HL-60 (cell line): ENCODE measurements around the gene RIPOR2.
"Not testable (repeated sequence)": the region's sequence is repeated elsewhere in the genome, so short reads cannot be mapped to it uniquely, and the experiment has no call there.

Experiments
- DNase-seq, 2 experiments: peaks; one replicate each; pipeline ENCODE4 v3.0.0-alpha.2; 2010 to 2020; ENCODE audit warnings: low read depth in 1 of 2, low spot score in 1 of 2
- H3K27ac ChIP-seq: fragments of 250-450 bp; sonication (Bioruptor Pico); replicated peaks from 2 replicates; pipeline ENCODE4 v1.5.1; 2020; ENCODE audit warnings: mild to moderate bottlenecking, moderate library complexity
- H3K27me3 ChIP-seq: fragments of 250-450 bp; sonication (Bioruptor Pico); 2 replicates; pipeline ENCODE4 v1.5.1; 2021; ENCODE audit warnings: mild to moderate bottlenecking, moderate library complexity; ENCODE audit not compliant: insufficient read depth, poor library complexity, severe bottlenecking
- H3K4me3 ChIP-seq: replicated peaks from 2 replicates; pipeline ENCODE4 v1.5.1; 2011; ENCODE audit warnings: mild to moderate bottlenecking, control low read depth, low read length; ENCODE audit not compliant: insufficient read depth
- GABPA ChIP-seq: IDR thresholded peaks from 2 replicates; pipeline ENCODE4 v1.6.1; 2012; ENCODE audit warnings: low read depth
- POLR2AphosphoS5 ChIP-seq: IDR thresholded peaks from 2 replicates; pipeline ENCODE4 v1.6.1; 2012; ENCODE audit warnings: low read depth
- SPI1 ChIP-seq: IDR thresholded peaks from 2 replicates; pipeline ENCODE4 v1.6.1; 2012; ENCODE audit warnings: low read depth, mild to moderate bottlenecking, borderline replicate concordance
- TF ChIP-seq, protein P1 (sequence below): IDR thresholded peaks from one replicate; pipeline ENCODE4 v1.5.1; 2011; ENCODE audit warnings: low read length, control low read depth, inconsistent platforms; ENCODE audit not compliant: insufficient read depth
- TF ChIP-seq, protein P2 (sequence below): IDR thresholded peaks from 2 replicates; pipeline ENCODE4 v1.6.1; 2012; ENCODE audit warnings: low read depth; ENCODE audit not compliant: insufficient replicate concordance

Gene RIPOR2

DNA sequence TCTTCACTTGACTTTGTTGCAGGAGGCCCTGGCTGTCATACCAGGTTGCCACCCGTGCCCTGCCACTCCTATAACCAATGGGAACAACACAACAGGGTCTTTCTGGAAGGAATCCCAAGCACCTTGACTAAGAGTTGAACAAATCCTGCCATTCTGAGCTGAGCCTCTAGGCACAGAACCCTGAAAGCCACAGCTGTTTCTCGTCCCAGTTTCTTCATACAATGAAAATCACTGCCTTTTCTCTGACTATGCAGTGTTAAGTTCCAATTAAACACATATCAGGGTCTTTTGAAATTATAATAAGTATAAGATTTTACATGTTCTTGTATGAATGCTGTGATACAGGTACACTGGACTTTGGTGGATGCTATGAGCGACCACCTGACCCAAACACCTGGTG, 54.4 kb downstream of the RIPOR2 start:
- H3K27me3 ChIP-seq, result peaks cover 3% of the 10 kb centered on the region
- DNase-seq, result no peak
- H3K4me3 ChIP-seq, result no peak overlapping the region
- TF ChIP-seq, protein P1, sequence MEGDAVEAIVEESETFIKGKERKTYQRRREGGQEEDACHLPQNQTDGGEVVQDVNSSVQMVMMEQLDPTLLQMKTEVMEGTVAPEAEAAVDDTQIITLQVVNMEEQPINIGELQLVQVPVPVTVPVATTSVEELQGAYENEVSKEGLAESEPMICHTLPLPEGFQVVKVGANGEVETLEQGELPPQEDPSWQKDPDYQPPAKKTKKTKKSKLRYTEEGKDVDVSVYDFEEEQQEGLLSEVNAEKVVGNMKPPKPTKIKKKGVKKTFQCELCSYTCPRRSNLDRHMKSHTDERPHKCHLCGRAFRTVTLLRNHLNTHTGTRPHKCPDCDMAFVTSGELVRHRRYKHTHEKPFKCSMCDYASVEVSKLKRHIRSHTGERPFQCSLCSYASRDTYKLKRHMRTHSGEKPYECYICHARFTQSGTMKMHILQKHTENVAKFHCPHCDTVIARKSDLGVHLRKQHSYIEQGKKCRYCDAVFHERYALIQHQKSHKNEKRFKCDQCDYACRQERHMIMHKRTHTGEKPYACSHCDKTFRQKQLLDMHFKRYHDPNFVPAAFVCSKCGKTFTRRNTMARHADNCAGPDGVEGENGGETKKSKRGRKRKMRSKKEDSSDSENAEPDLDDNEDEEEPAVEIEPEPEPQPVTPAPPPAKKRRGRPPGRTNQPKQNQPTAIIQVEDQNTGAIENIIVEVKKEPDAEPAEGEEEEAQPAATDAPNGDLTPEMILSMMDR, result no peak
- TF ChIP-seq GABPA, result no peak
- no peak for TF ChIP-seq SPI1
- no peak for TF ChIP-seq POLR2AphosphoS5
- TF ChIP-seq, protein P2, sequence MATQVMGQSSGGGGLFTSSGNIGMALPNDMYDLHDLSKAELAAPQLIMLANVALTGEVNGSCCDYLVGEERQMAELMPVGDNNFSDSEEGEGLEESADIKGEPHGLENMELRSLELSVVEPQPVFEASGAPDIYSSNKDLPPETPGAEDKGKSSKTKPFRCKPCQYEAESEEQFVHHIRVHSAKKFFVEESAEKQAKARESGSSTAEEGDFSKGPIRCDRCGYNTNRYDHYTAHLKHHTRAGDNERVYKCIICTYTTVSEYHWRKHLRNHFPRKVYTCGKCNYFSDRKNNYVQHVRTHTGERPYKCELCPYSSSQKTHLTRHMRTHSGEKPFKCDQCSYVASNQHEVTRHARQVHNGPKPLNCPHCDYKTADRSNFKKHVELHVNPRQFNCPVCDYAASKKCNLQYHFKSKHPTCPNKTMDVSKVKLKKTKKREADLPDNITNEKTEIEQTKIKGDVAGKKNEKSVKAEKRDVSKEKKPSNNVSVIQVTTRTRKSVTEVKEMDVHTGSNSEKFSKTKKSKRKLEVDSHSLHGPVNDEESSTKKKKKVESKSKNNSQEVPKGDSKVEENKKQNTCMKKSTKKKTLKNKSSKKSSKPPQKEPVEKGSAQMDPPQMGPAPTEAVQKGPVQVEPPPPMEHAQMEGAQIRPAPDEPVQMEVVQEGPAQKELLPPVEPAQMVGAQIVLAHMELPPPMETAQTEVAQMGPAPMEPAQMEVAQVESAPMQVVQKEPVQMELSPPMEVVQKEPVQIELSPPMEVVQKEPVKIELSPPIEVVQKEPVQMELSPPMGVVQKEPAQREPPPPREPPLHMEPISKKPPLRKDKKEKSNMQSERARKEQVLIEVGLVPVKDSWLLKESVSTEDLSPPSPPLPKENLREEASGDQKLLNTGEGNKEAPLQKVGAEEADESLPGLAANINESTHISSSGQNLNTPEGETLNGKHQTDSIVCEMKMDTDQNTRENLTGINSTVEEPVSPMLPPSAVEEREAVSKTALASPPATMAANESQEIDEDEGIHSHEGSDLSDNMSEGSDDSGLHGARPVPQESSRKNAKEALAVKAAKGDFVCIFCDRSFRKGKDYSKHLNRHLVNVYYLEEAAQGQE, result no peak
- H3K27ac ChIP-seq, result no peak overlapping the region

DNA sequence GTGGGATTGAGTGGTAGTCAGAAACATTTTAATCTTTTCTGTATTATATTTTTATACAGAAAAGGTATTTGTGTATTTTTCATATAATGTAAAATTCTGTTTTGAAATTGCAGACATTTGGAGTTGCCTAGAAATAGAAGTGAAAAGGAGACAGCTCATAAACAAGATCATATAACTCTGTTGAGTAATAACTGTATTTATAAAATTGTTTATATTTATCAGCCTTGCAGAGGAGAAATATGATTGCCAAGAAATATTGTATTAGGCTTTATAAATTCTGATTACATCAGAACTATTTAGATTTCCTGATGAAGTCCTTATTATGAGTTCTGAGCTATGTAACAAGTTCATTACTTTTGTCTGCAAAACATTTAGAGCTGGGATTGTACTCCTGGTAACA, 55.3 kb downstream of the RIPOR2 start:
- H3K27me3 ChIP-seq, result peaks cover 3% of the 10 kb centered on the region
- TF ChIP-seq GABPA, result no peak
- TF ChIP-seq, protein P2, result no peak
- TF ChIP-seq, protein P1, result no peak
- no peak for TF ChIP-seq POLR2AphosphoS5
- TF ChIP-seq SPI1, result no peak
- no peak overlapping the region for H3K27ac ChIP-seq
- no peak overlapping the region for H3K4me3 ChIP-seq
- no peak for DNase-seq

DNA sequence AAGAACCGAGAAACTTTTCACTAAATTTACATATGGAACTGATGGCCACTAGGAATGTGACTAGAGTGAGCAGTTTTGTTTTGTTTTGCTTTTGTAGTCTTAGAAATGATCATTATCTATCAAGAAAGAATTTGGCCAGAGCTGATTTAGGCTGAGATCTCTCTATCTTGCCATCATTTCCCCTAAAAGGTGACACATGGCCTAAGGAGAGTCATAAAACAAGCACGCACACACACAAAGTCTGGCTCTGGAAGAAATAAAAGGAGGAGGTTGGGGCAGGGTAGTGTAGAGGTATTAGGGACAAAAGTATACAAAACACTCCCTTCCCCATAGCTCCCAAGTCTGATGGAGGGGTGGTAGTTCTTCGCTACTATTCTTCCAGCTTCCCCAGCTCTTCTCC, 56.4 kb downstream of the RIPOR2 start:
- no peak overlapping the region for H3K27ac ChIP-seq

DNA sequence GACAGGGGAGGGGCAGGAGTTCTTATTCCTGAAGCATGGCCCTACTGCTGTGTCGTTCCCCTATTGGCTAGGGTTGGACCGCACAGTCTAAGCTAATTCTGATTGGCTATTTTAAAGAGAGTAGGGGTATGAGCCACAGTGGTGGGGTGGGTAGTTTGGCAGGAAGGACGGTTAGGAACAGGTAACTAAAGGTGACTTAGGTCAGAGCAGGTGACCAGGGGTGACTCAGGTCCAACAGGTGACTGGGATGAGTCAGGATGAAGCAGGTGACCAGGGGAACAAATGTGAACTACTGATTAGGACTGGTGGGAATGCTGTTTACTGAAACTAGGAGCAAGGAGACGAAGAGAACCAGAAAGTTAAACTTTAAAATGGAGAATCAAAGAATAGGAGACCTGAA, 58.0 kb downstream of the RIPOR2 start:
- not testable (repeated sequence) for H3K27ac ChIP-seq, H3K27me3 ChIP-seq, H3K4me3 ChIP-seq, DNase-seq

More for the DNA sequence above, 56.4 kb downstream of the RIPOR2 start:
- Histone ChIP-seq H3K4me3 (no peak overlapping the region), H3K27me3 (peaks cover 3% of the 10 kb centered on the region)
- TF ChIP-seq, protein P2, result no peak
- no peak for TF ChIP-seq GABPA
- TF ChIP-seq, protein P1, result no peak
- no peak for TF ChIP-seq SPI1
- no peak for TF ChIP-seq POLR2AphosphoS5
- no peak for DNase-seq
